Islet of Langerhans (tissue), 1 donor: ENCODE data around the gene REG1B.
A peak's percentile ranks its signal among the peaks of the same experiment; 100 is the strongest.
"Not testable (repeated sequence)": the region's sequence is repeated elsewhere in the genome, so short reads cannot be mapped to it uniquely, and the experiment has no call there.

Source experiments
- FAIRE-seq: peaks from one replicate; lab custom pipeline; 2011; peaks lifted over from hg19 to GRCh38; lab: Jason Lieb, UNC

The REG1B gene

GRCh38 chr2:79084495-79085135 lies 3.2 kb downstream of the REG1B start:
- FAIRE-seq, result no peak

GRCh38 chr2:79083597-79084251 lies 4.1 kb downstream of the REG1B start:
- FAIRE-seq, result no peak

GRCh38 chr2:79082987-79083386 lies 4.8 kb downstream of the REG1B start:
- no peak for FAIRE-seq

GRCh38 chr2:79071078-79071477 lies 16.7 kb downstream of the REG1B start:
- FAIRE-seq, result no peak

GRCh38 chr2:79065201-79065600 lies 22.6 kb downstream of the REG1B start:
- FAIRE-seq, result no peak

GRCh38 chr2:79054769-79055168 lies 33.0 kb downstream of the REG1B start:
- FAIRE-seq, result not testable (repeated sequence)

- FAIRE-seq, result not testable (repeated sequence)
Measured at GRCh38 chr2:79053486-79053885, 34.3 kb downstream of the REG1B start.

- peak; percentile 82 for FAIRE-seq
Measured at GRCh38 chr2:79041032-79041448, 46.8 kb downstream of the REG1B start.

GRCh38 chr2:79039944-79040343 lies 47.8 kb downstream of the REG1B start:
- no peak for FAIRE-seq
